Stimulated activated CD4-positive, alpha-beta T cell treated with anti-CD3 and anti-CD28 coated beads, TNF-alpha, amount 100 ng/mL, for 4 hours (primary cell): ENCODE results near the gene C1orf159.

Experiments
- DNase-seq, 3 experiments: peaks; one replicate each; pipeline ENCODE4 v3.0.0-alpha.2; 2020; ENCODE audit warnings: low read depth in 3 of 3

The C1orf159 gene

GRCh38 chr1:1092149-1092855 is 23.6 kb downstream of the C1orf159 start:
- no peak for DNase-seq

- DNase-seq = no peak
Observed at GRCh38 chr1:1091344-1092148, 24.3 kb downstream of the C1orf159 start.

GRCh38 chr1:1090424-1091343 is 25.2 kb downstream of the C1orf159 start:
- DNase-seq = no peak

- no peak for DNase-seq
Observed at GRCh38 chr1:1089731-1090423, 26.0 kb downstream of the C1orf159 start.

GRCh38 chr1:1088801-1089680 is 26.8 kb downstream of the C1orf159 start:
- DNase-seq = no peak

GRCh38 chr1:1088029-1088800 is 27.7 kb downstream of the C1orf159 start:
- DNase-seq = no peak

- no peak for DNase-seq
Observed at GRCh38 chr1:1087351-1088028, 28.4 kb downstream of the C1orf159 start.

GRCh38 chr1:1086911-1087341 is 29.0 kb downstream of the C1orf159 start:
- no peak for DNase-seq

- no peak for DNase-seq
Observed at GRCh38 chr1:1085911-1086841, 29.7 kb downstream of the C1orf159 start.

GRCh38 chr1:1085171-1085841 is 30.6 kb downstream of the C1orf159 start:
- DNase-seq = no peak

GRCh38 chr1:1084372-1085170 is 31.3 kb downstream of the C1orf159 start:
- no peak for DNase-seq

- no peak for DNase-seq
Observed at GRCh38 chr1:1083416-1084371, 32.2 kb downstream of the C1orf159 start.

GRCh38 chr1:1082776-1083415 is 33.0 kb downstream of the C1orf159 start:
- DNase-seq = no peak

GRCh38 chr1:1082239-1082775 is 33.6 kb downstream of the C1orf159 start:
- no peak for DNase-seq
